NK-92 (cell line): ENCODE results near the gene MSL3B.

ENCODE experiments used
- DNase-seq: peaks from one replicate; lab custom pipeline; 2025; ENCODE audit not compliant: unreplicated experiment; lab: John Stamatoyannopoulos, UW

Gene MSL3B

GRCh38 chr2:233835230-233836186, 32.7 kb downstream of the MSL3B start:
- DNase-seq, result no peak

DNA sequence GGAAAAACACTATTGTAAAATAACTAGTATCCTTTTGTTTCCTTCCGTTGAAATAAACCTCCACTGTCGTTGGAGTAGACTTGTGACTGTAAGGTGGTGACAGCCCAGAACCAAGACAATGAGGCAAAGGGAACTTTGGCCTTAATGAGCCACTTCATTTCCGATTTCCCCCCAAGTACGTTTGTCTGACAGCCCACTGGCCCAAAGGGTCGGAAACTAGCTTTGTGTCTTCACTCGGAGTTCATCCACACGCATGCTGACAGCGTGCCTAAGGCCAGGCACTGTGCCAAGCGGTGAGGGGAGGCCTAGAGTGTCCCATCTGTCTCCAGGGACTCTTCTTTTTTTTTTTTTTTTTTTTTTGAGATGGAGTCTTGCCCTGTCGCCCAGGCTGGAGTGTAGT, 34.8 kb downstream of the MSL3B start:
- no peak for DNase-seq

DNA sequence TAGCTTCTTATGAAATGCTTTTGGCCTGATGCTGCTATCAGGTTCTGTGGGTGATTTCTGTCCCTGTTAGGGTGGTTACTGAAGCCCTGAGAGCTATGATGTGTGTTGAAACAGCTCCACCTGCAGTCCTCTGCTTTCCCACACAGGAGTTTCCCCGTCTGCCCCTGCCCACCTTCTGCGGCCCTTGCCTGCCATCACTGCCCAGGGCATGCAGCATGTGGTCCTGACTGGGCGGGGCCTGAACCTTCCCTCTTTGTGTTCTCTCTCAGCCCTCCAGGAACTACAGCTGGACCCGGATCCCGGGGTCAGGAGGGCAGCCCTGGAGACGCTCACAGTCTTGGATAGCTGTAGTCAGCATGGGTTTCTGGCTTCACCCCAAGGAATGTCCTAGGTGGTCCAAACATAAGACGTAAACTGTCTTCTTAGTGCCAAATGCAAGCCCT, 35.3 kb downstream of the MSL3B start:
- DNase-seq, result no peak

DNA sequence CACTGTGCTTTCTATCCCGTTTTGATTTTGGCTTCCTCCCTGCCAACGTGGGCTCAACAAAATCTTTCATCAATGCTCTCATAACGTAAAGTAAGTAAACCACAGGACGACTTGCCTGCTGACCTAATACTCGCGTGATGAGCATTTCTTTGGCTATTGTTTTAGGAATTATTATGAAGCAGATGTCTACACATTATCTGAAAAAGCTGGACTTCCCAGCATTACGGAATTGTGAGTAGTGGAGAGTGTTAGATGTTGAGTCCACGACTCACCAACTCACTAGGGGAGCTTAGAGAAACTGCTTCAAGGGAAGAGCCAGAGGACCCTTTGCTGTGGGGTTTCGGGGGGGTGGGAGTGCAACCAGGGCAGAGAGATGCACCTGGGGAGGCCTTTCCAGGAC, 35.8 kb downstream of the MSL3B start:
- no peak for DNase-seq

- no peak for DNase-seq
Observed at GRCh38 chr2:233831861-233832260, 36.3 kb downstream of the MSL3B start.

DNA sequence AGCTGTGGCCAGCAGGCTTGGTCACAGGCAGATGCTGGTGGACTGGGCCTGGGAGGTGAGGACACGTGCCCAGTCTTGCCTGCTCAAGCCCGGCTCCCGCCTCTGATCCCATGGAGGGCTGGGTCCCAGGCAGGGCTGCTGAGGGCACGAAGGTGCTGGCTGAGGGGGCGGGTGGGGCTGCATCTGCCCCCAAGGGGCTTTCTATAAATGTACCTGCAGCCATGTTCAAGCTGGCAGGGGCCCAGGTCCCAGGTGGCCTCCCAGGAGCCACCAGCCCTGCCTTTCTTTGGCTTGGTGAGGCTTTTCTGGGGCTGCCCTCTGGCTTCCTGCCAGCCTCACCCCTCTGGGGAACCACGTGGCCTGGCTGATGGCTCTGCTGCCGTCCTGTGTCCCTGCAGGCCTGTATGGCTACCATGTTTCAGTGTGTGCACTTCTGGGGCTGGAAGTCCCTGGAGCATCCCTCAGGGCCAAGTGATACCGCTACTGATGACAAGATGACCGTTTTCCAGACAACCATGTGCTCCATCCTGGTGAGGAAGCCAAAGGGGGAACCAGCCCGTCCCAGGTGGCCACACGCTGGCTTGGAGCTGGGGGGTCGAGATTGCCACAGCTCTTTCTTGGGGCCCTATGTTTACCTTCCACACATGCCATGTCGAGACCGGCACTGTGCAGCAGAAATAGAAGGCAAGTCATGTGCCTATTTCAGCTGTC, 37.0 kb downstream of the MSL3B start:
- DNase-seq, result no peak

DNA sequence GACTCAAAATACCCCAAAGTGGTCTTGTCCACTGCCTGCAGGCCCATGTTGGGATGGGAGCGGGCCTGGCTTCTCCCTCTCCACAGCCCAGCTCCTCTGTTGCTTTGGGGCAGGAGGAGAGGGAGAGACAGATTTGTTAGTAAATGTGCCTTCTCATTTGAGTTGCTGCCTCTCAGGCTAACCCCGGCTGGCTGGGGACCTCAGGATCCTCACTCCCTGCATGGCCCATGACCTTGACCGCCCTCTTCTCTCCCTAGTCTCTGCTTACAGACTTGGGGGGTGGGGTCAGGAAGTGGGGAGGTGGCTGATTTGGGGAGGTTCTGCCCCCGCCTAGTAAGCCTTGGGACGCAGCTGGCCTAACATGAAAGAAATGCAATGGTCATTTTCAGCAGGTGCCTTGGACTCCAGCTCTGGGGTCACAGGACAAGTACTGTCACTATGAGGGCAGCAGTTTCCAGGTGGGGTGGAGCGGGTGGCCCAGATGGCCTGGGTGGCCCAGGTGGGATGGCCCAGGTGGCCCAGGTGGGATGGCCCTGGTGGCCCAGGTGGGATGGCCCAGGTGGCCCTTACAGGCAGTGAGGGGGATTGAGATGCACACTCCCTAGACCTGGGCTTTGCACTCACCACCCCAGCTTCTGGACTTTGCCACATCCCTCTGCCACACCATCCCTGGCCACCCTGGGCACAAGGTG, 37.9 kb downstream of the MSL3B start:
- no peak for DNase-seq

- no peak for DNase-seq
Observed at GRCh38 chr2:233829193-233830110, 38.7 kb downstream of the MSL3B start.

GRCh38 chr2:233828546-233829192, 39.5 kb downstream of the MSL3B start:
- DNase-seq, result no peak

GRCh38 chr2:233824373-233824772, 43.8 kb downstream of the MSL3B start:
- no peak for DNase-seq

DNA sequence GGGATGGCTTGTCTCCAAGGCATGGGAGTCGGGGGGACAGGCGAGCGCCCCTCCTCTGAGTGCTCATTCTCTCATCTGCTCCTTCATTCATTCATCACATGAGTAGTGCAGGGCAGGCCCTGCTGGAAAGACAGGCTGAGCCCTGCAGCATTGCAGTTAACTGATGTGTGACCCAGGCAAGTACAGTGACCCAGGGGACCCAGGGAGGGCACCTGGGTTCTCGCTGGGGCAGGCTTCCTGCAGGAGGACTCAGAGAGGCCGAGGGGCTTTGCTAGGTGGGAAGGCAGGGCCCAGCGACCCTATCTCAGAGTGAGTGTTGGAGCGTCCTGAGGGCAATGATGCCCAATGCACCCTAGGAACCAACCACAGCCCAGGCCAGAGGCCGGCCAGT, 44.5 kb downstream of the MSL3B start:
- DNase-seq, result no peak

GRCh38 chr2:233822781-233823730, 45.1 kb downstream of the MSL3B start:
- DNase-seq, result no peak

- DNase-seq, result no peak
Observed at GRCh38 chr2:233822101-233822771, 46.0 kb downstream of the MSL3B start.

DNA sequence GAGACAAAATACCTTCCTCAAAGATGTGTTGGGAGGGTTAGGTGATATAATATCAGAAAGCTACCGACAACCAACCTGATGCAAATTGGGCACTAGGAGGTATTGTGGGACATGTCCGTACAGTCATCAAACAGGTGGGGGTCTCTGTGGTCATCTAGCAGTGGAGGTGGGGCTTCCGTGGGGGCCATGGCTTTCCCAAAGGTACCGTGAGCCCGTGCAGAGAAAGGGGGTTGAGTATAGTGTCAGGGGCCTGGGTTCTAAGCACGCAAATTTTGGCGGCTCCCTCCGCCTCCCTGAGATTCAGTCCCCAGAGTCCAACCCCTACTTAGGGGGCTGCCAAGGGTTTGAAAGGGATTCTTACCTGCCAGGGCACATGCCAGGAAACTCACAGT, 46.5 kb downstream of the MSL3B start:
- DNase-seq, result no peak

DNA sequence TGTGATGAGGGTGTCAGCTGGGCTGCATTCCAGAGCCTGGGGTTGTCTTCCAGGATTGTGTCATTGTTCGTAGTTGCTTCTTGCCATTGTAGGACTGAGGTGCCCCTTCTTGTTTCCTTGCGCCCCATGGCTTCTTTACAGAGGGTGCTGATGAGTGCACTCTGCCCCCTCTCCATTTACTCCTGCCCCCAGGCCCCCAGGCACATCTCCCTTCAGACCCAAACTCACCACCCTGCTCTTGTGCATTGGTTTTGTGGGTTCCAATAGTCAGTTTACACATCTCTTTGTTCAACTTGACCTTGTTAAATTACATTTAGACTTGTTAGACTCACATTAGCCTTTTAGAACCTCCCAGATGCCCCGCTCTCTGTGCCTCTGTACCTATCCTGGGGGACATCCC, 47.0 kb downstream of the MSL3B start:
- DNase-seq, result no peak

DNA sequence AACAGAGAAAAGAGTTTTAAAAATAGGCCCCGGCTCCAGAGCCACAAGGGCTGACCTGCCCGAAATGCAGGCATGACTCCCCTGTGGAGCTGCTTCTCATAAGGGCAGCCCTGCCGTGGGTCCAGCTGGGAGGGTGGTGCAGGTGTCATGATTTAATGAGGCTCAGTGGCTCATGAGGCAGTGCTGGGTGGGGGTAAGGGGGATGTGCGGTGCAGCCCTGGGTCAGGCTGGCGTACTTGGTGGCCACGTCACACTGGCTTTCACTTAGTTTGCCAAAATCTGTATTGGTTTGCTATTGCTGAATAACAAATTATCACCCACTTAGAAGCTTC, 47.4 kb downstream of the MSL3B start:
- no peak for DNase-seq

- no peak for DNase-seq
Observed at GRCh38 chr2:233819884-233820773, 48.1 kb downstream of the MSL3B start.
